Left lung (tissue), 10 donors: ENCODE data around the gene LGR5. TPM values are rescaled to one million over a fixed set of nuclear protein-coding genes. Genes with fewer than 3 reads are reported as not detected.
A peak's percentile ranks its signal among the peaks of the same experiment; 100 is the strongest.

Source experiments
- ATAC-seq: fragments of 200-7000 bp; cut with Tn5 transposase; one replicate; pipeline ENCODE4 v1.9.1; 2020; ENCODE audit warnings: moderate library complexity
- DNase-seq, 4 donors: peaks; one replicate each; pipeline ENCODE4 v3.0.0-alpha.2; 2013 to 2020
- H3K27ac ChIP-seq, 2 donors: fragments of 200-600 bp; sonication (generic) in 1 of 2; one replicate each; pipeline versions ENCODE4 v1.5.0 to v1.8.0; 2020 to 2021
- H3K27me3 ChIP-seq, 2 donors: fragments of 200-600 bp; sonication (generic) in 1 of 2; one replicate each; pipeline versions ENCODE4 v1.5.0 to v1.8.0; 2020 to 2021
- H3K36me3 ChIP-seq, 2 donors: fragments of 200-600 bp; sonication (generic) in 1 of 2; one replicate each; pipeline versions ENCODE4 v1.5.0 to v1.8.0; 2020 to 2021
- H3K4me1 ChIP-seq, 2 donors: fragments of 200-600 bp; one replicate each; pipeline ENCODE4 v1.8.0; 2021
- H3K4me3 ChIP-seq, 2 donors: fragments of 200-600 bp; sonication (generic) in 1 of 2; one replicate each; pipeline versions ENCODE4 v1.5.0 to v1.8.0; 2020 to 2021; ENCODE audit warnings: mild to moderate bottlenecking in 1 of 2
- H3K9me3 ChIP-seq, 2 donors: fragments of 200-600 bp; sonication (generic) in 1 of 2; one replicate each; pipeline versions ENCODE4 v1.5.0 to v1.8.0; 2020 to 2021
- CTCF ChIP-seq, 2 donors: fragments of 200-600 bp; sonication (generic) in 1 of 2; IDR thresholded peaks; one replicate each; pipeline versions ENCODE4 v1.5.0 to v1.8.0; 2021; ENCODE audit warnings: antibody characterized with exemption in 2 of 2
- intact Hi-C, 2 donors: fragments of 100-400 bp; cut with DNase I; formaldehyde crosslinking; loops; one replicate each; pipeline versions ENCODE4 v1.11.2 to v1.14.2; 2022
- polyA plus RNA-seq, 6 donors: library from polyadenylated mRNA; unstranded; fragments of 120-200 nt; gene quantifications; one replicate each; pipeline ENCODE4 v1.2.1, GENCODE V29; 2013; ENCODE audit not compliant: insufficient read length in 6 of 6
- total RNA-seq, 2 donors: library from RNA; stranded (reverse); fragmentation: NEBNext Ultra II Directional; extraction: Animal tissue kit (Norgen Biotek cat#: 25700); gene quantifications; one replicate each; pipeline ENCODE4 v1.2.1, GENCODE V29; 2021
- donor health status: DM: no; HTN: yes; CAD: no.
- donor health status: DM: no; HTN: no; CAD: no.

The LGR5 gene
- total and polyA plus RNA-seq, 8 donors, result 0.39 to 6.6 (median 3.3) TPM

- Histone ChIP-seq H3K27me3 (no peaks in the 10 kb centered on the region), H3K9me3 (no peaks in the 10 kb centered on the region), H3K36me3 (peaks cover 0 to 72% of the 10 kb centered on the region in 2 donors), H3K27ac (no peak overlapping the region), H3K4me1 (no peaks in the 10 kb centered on the region), H3K4me3 (no peak overlapping the region)
- no peak for DNase-seq
- ATAC-seq, result no peak
- TF ChIP-seq CTCF (IDR thresholded peaks at IDR 0.05), result no peak
- intact Hi-C loops, result no loop called here
These were observed 168.1 kb downstream of the LGR5 start for GRCh38 chr12:71607494-71608330.

- Histone ChIP-seq H3K27ac (no peak overlapping the region), H3K4me3 (no peak overlapping the region), H3K4me1 (no peaks in the 10 kb centered on the region), H3K27me3 (no peaks in the 10 kb centered on the region), H3K36me3 (peaks cover 0 to 97% of the 10 kb centered on the region in 2 donors), H3K9me3 (no peaks in the 10 kb centered on the region)
- DNase-seq, result no peak
- intact Hi-C loops, result no loop called here
- no peak for ATAC-seq
- no peak for TF ChIP-seq CTCF (IDR thresholded peaks at IDR 0.05)
These were observed 170.6 kb downstream of the LGR5 start for GRCh38 chr12:71610031-71610795.

GRCh38 chr12:71621938-71622337 lies 182.3 kb downstream of the LGR5 start:
- H3K36me3 ChIP-seq, result peaks cover 8 to 100% of the 10 kb centered on the region in 2 donors
- no peak for DNase-seq
- no peak for ATAC-seq
- no peak for TF ChIP-seq CTCF (IDR thresholded peaks at IDR 0.05)
- peaks cover 0 to 10% of the 10 kb centered on the region in 2 donors for H3K4me1 ChIP-seq
- intact Hi-C loops, result no loop called here
- no peak overlapping the region for H3K27ac ChIP-seq
- no peaks in the 10 kb centered on the region for H3K27me3 ChIP-seq
- no peaks in the 10 kb centered on the region for H3K9me3 ChIP-seq
- no peak overlapping the region for H3K4me3 ChIP-seq

GRCh38 chr12:71625476-71625875 lies 185.9 kb downstream of the LGR5 start:
- Histone ChIP-seq H3K36me3 (peaks cover 3 to 100% of the 10 kb centered on the region in 2 donors), H3K4me3 (no peak overlapping the region), H3K9me3 (no peaks in the 10 kb centered on the region), H3K27me3 (no peaks in the 10 kb centered on the region), H3K27ac (no peak overlapping the region), H3K4me1 (peaks cover 5 to 11% of the 10 kb centered on the region in 2 donors)
- ATAC-seq (no peak), DNase-seq (no peak)
- TF ChIP-seq CTCF (IDR thresholded peaks at IDR 0.05), result no peak
- intact Hi-C loops, result no loop called here

GRCh38 chr12:71626098-71626497 lies 186.5 kb downstream of the LGR5 start:
- Histone ChIP-seq H3K36me3 (peaks cover 3 to 100% of the 10 kb centered on the region in 2 donors), H3K4me3 (no peak overlapping the region), H3K27ac (peak overlapping the region in 1 of 2 donors; percentile 35), H3K9me3 (no peaks in the 10 kb centered on the region), H3K4me1 (peaks cover 5 to 11% of the 10 kb centered on the region in 2 donors), H3K27me3 (no peaks in the 10 kb centered on the region)
- ATAC-seq, result no peak
- DNase-seq, result no peak
- intact Hi-C loops, result no loop called here
- TF ChIP-seq CTCF (IDR thresholded peaks at IDR 0.05), result no peak
